Psoas muscle (tissue), 8 donors: Measurements from ENCODE around the gene THOC6. TPM values are rescaled to one million over a fixed set of nuclear protein-coding genes. Genes with fewer than 3 reads are reported as not detected.

Experiments used
- ATAC-seq, 4 donors: fragments of 200-7000 bp; cut with Tn5 transposase; one replicate each; pipeline ENCODE4 v1.9.1; 2020; ENCODE audit warnings: moderate library complexity in 3 of 4, mild to moderate bottlenecking in 2 of 4
- DNase-seq, 2 donors: peaks; one replicate each; pipeline ENCODE4 v3.0.0-alpha.2; 2020
- H3K27ac ChIP-seq: fragments of 200-600 bp; one replicate; pipeline ENCODE4 v1.8.0; 2022
- H3K27me3 ChIP-seq, 3 donors: fragments of 200-600 bp in 1 of 3; one replicate each; pipeline versions ENCODE4 v1.6.1 to v1.8.0; 2013 to 2022; ENCODE audit warnings: low read length in 2 of 3, mild to moderate bottlenecking in 2 of 3, moderate library complexity in 1 of 3; ENCODE audit not compliant: insufficient read depth in 3 of 3
- H3K36me3 ChIP-seq, 2 donors: fragments of 200-600 bp in 1 of 2; one replicate each; pipeline versions ENCODE4 v1.6.1 to v1.8.0; 2013 to 2022; ENCODE audit warnings: low read depth in 1 of 2, mild to moderate bottlenecking in 1 of 2, moderate library complexity in 1 of 2; ENCODE audit not compliant: insufficient read depth in 1 of 2
- H3K4me1 ChIP-seq: fragments of 200-600 bp; one replicate; pipeline ENCODE4 v1.8.0; 2022
- H3K4me3 ChIP-seq: fragments of 200-600 bp; one replicate; pipeline ENCODE4 v1.8.0; 2022; ENCODE audit warnings: mild to moderate bottlenecking
- H3K9me3 ChIP-seq: fragments of 200-600 bp; one replicate; pipeline ENCODE4 v1.8.0; 2022
- CTCF ChIP-seq: fragments of 200-600 bp; IDR thresholded peaks from one replicate; pipeline ENCODE4 v1.8.0; 2022; ENCODE audit warnings: antibody characterized with exemption
- WGBS, 3 donors: extraction: QIAGEN DNeasy Blood & Tissue Kit; methylation state at CpG; one replicate each; pipeline versions ENCODE4 v1.1.6 to v1.1.7; 2013; 5-methylcytosine and 5-hydroxymethylcytosine counted together
- intact Hi-C, 2 donors: fragments of 100-400 bp; cut with DNase I; formaldehyde crosslinking; loops; one replicate each; pipeline versions ENCODE4 v1.11.0 to v1.14.2; 2022
- polyA plus RNA-seq, 3 donors: library from polyadenylated mRNA; stranded (reverse); fragments of 200-250 nt; gene quantifications; one replicate each; pipeline ENCODE4 v1.2.3, GENCODE V29; 2013
- total RNA-seq, 4 donors: library from RNA; stranded (reverse); fragmentation: NEBNext Ultra II Directional in 2 of 4; extraction: Animal tissue kit (Norgen Biotek cat#: 25700) in 2 of 4; gene quantifications; one replicate each; pipeline versions ENCODE4 v1.2.1 to v1.2.4, GENCODE V29; 2021 to 2023
- donor health status: healthy with polysubstance abuse.
- donor health status: DM: no; HTN: no; CAD: no; lungs with moderate emphysema.
- donor health status: Bipolar disorder and iron deficiency.
- donor health status: healthy.
- donor health status: DM: yes; HTN: yes; CAD: no.
- donor health status: DM: no; HTN: no; CAD: no.
- donor health status: DM: no; HTN: no; CAD: no.
- donor health status: DM: yes; HTN: yes; CAD: no.

Gene THOC6
- total and polyA plus RNA-seq, 7 donors: 17.0 to 72.2 (median 26.9) TPM

GRCh38 chr16:3019594-3020246 is 4.1 kb upstream of the THOC6 start:
- DNase-seq: no peak
- peaks cover 24% of the 10 kb centered on the region for H3K4me1 ChIP-seq
- 28 to 29% (median 29%) methylated on average over 40 of the region's 40 CpGs for WGBS, 3 donors
- peak overlapping the region; percentile 100 for H3K27ac ChIP-seq
- peak overlapping the region; percentile 94 for H3K4me3 ChIP-seq
- H3K9me3 ChIP-seq: no peaks in the 10 kb centered on the region
- peaks cover 0 to 20% (median 3%) of the 10 kb centered on the region in 3 donors for H3K27me3 ChIP-seq
- H3K36me3 ChIP-seq: no peaks in the 10 kb centered on the region
- no peak for TF ChIP-seq CTCF
- intact Hi-C loops: no loop called here
- no peak for ATAC-seq

- intact Hi-C loops: no loop called here
- DNase-seq (peak; percentile 85 to 88), ATAC-seq (peak; percentile 20 to 32 (median 30))
- 0 to 2% (median 0%) methylated on average over 35 to 49 of the region's 49 CpGs for WGBS, 3 donors
- Histone ChIP-seq H3K36me3 (peaks cover 0 to 1% of the 10 kb centered on the region in 2 donors), H3K4me3 (peak within 1 kb of the TSS; percentile 94), H3K4me1 (peaks cover 29% of the 10 kb centered on the region), H3K27ac (peak within 1 kb of the TSS; percentile 100), H3K9me3 (no peaks in the 10 kb centered on the region), H3K27me3 (peaks cover 0 to 20% (median 2%) of the 10 kb centered on the region in 3 donors)
- TF ChIP-seq CTCF: no peak
These were observed 3.6 kb upstream of the THOC6 start, which contains the start of gene TNFRSF12A for GRCh38 chr16:3020247-3020603. TNFRSF12A (plus strand) TSS chr16:3020368; CDS start chr16:3020398, 30 bp downstream.

GRCh38 chr16:3020604-3021448 is 3.0 kb upstream of the THOC6 start:
- 1% methylated on average over 44 to 57 of the region's 57 CpGs for WGBS, 3 donors
- intact Hi-C loops: no loop called here
- Histone ChIP-seq H3K27me3 (peaks cover 0 to 18% (median 1%) of the 10 kb centered on the region in 3 donors), H3K27ac (peak overlapping the region; percentile 100), H3K4me3 (peak overlapping the region; percentile 94), H3K36me3 (peaks cover 0 to 7% of the 10 kb centered on the region in 2 donors), H3K9me3 (no peaks in the 10 kb centered on the region), H3K4me1 (peaks cover 31% of the 10 kb centered on the region)
- DNase-seq (peak; percentile 91 to 96), ATAC-seq (peak; percentile 61 to 66 (median 64))
- no peak for TF ChIP-seq CTCF

- Histone ChIP-seq H3K27ac (peak overlapping the region; percentile 100), H3K27me3 (peaks cover 0 to 18% (median 1%) of the 10 kb centered on the region in 3 donors), H3K36me3 (peaks cover 0 to 15% of the 10 kb centered on the region in 2 donors), H3K4me1 (peaks cover 31% of the 10 kb centered on the region), H3K9me3 (no peaks in the 10 kb centered on the region), H3K4me3 (peak overlapping the region; percentile 94)
- intact Hi-C loops: no loop called here
- peak; percentile 90 to 96 for DNase-seq
- peak; percentile 33 for TF ChIP-seq CTCF
- peak; percentile 55 to 65 (median 60) for ATAC-seq
- 9 to 10% (median 9%) methylated on average over 21 to 25 of the region's 25 CpGs for WGBS, 3 donors
These were observed 2.2 kb upstream of the THOC6 start for GRCh38 chr16:3021449-3022207.
